MM.1S (cell line): ENCODE measurements around the gene CLCA1.

ENCODE experiments used
- DNase-seq: peaks from one replicate; pipeline ENCODE4 v3.0.0-alpha.2; 2015
- H2AFZ ChIP-seq: fragments of 300-600 bp; sonication (generic); 2 replicates; pipeline ENCODE4 v1.6.0; 2016; ENCODE audit warnings: antibody characterized with exemption, low read length
- H3F3A ChIP-seq: fragments of 300-600 bp; sonication (generic); 2 replicates; pipeline ENCODE4 v1.6.1; 2016; ENCODE audit warnings: mild to moderate bottlenecking, antibody characterized with exemption, low read length, moderate library complexity, mixed read lengths; ENCODE audit not compliant: insufficient read depth
- H3K27ac ChIP-seq: fragments of 300-600 bp; sonication (generic); 2 replicates; pipeline ENCODE4 v1.5.1; 2016; ENCODE audit warnings: mild to moderate bottlenecking, low read length
- H3K27me3 ChIP-seq: fragments of 300-600 bp; sonication (generic); replicated peaks from 2 replicates; pipeline ENCODE4 v1.6.0; 2016; ENCODE audit warnings: low read length; ENCODE audit not compliant: insufficient read depth
- H3K36me3 ChIP-seq: fragments of 300-600 bp; sonication (generic); replicated peaks from 2 replicates; pipeline ENCODE4 v1.6.1; 2016; ENCODE audit warnings: mild to moderate bottlenecking, low read length, mixed read lengths; ENCODE audit not compliant: insufficient read depth
- H3K4me1 ChIP-seq: fragments of 300-600 bp; sonication (generic); 2 replicates; pipeline ENCODE4 v1.6.1; 2016; ENCODE audit warnings: low read length, mixed read lengths
- H3K4me2 ChIP-seq: fragments of 300-600 bp; sonication (generic); 2 replicates; pipeline ENCODE4 v1.6.0; 2016; ENCODE audit warnings: low read depth, low read length
- H3K4me3 ChIP-seq: fragments of 300-600 bp; sonication (generic); 2 replicates; pipeline ENCODE4 v1.5.1; 2016; ENCODE audit warnings: low read length, mixed read lengths
- H3K79me2 ChIP-seq: fragments of 300-600 bp; sonication (generic); 2 replicates; pipeline ENCODE4 v1.6.1; 2016; ENCODE audit warnings: mixed run types, low read length, mixed read lengths
- H3K9ac ChIP-seq: fragments of 300-600 bp; sonication (generic); 2 replicates; pipeline ENCODE4 v1.6.1; 2016; ENCODE audit warnings: low read length, mixed read lengths
- H3K9me2 ChIP-seq: fragments of 300-600 bp; sonication (generic); replicated peaks from 2 replicates; pipeline ENCODE4 v1.6.1; 2016; ENCODE audit warnings: mild to moderate bottlenecking, low read length, mixed read lengths; ENCODE audit not compliant: insufficient read depth
- H3K9me3 ChIP-seq: fragments of 300-600 bp; sonication (generic); replicated peaks from 2 replicates; pipeline ENCODE4 v1.6.1; 2016; ENCODE audit warnings: mild to moderate bottlenecking, low read length, mixed read lengths; ENCODE audit not compliant: insufficient read depth
- H4K20me1 ChIP-seq: fragments of 300-600 bp; sonication (generic); 2 replicates; pipeline ENCODE4 v1.6.1; 2016; ENCODE audit warnings: mild to moderate bottlenecking, low read length, moderate library complexity, mixed read lengths; ENCODE audit not compliant: insufficient read depth
- CTCF ChIP-seq: fragments of 300-600 bp; sonication (generic); IDR thresholded peaks from 2 replicates; pipeline ENCODE4 v1.5.1; 2016; ENCODE audit warnings: antibody characterized with exemption, low read length, mixed read lengths
- EZH2 ChIP-seq: fragments of 300-600 bp; sonication (generic); optimal IDR thresholded peaks from 2 replicates; pipeline ENCODE3; 2017; ENCODE audit warnings: low read depth, mild to moderate bottlenecking, antibody characterized with exemption, low read length, mixed read lengths
- EZH2phosphoT487 ChIP-seq: fragments of 300-600 bp; sonication (generic); IDR thresholded peaks from 2 replicates; pipeline ENCODE4 v1.6.1; 2018; ENCODE audit warnings: antibody characterized with exemption, low read length

CLCA1 gene

GRCh38 chr1:86491171-86491950 is 22.6 kb downstream of the CLCA1 start:
- DNase-seq, result no peak
- Histone ChIP-seq H3K79me2 (no peaks in the 10 kb centered on the region), H3K4me1 (no peaks in the 10 kb centered on the region), H3K36me3 (no peaks in the 10 kb centered on the region), H3K27ac (no peak overlapping the region), H3K4me3 (no peak overlapping the region), H3K9me2 (no peaks in the 10 kb centered on the region), H4K20me1 (no peaks in the 10 kb centered on the region), H3F3A (no peaks in the 10 kb centered on the region), H3K9me3 (no peaks in the 10 kb centered on the region), H3K4me2 (no peak overlapping the region), H3K9ac (no peak overlapping the region), H2AFZ (no peak overlapping the region), H3K27me3 (no peaks in the 10 kb centered on the region)
- TF ChIP-seq EZH2phosphoT487 (no peak), CTCF (no peak), EZH2 (no peak)

- Histone ChIP-seq H3K36me3 (no peaks in the 10 kb centered on the region), H3K4me1 (no peaks in the 10 kb centered on the region), H3K4me3 (no peak overlapping the region), H3K9ac (no peak overlapping the region), H3K27me3 (peaks cover 8% of the 10 kb centered on the region; the same call in 1 of the 2 replicates), H3F3A (peaks cover 3% of the 10 kb centered on the region; the same call in 1 of the 2 replicates), H3K4me2 (no peak overlapping the region), H3K79me2 (no peaks in the 10 kb centered on the region), H4K20me1 (no peaks in the 10 kb centered on the region), H2AFZ (no peak overlapping the region), H3K27ac (no peak overlapping the region), H3K9me2 (no peaks in the 10 kb centered on the region), H3K9me3 (no peaks in the 10 kb centered on the region)
- TF ChIP-seq EZH2 (no peak), EZH2phosphoT487 (no peak), CTCF (no peak)
- no peak for DNase-seq
Measured at GRCh38 chr1:86498281-86498680, 29.6 kb downstream of the CLCA1 start.

GRCh38 chr1:86499987-86500593 is 31.4 kb downstream of the CLCA1 start:
- DNase-seq, result peak; percentile 84
- H3K9me3 ChIP-seq, result no peaks in the 10 kb centered on the region
- no peak overlapping the region for H2AFZ ChIP-seq
- no peak overlapping the region for H3K27ac ChIP-seq
- H3K4me1 ChIP-seq, result no peaks in the 10 kb centered on the region
- H3F3A ChIP-seq, result peaks cover 3% of the 10 kb centered on the region; the same call in 1 of the 2 replicates
- no peak overlapping the region for H3K4me2 ChIP-seq
- no peaks in the 10 kb centered on the region for H3K36me3 ChIP-seq
- no peaks in the 10 kb centered on the region for H4K20me1 ChIP-seq
- peaks cover 8% of the 10 kb centered on the region; the same call in 1 of the 2 replicates for H3K27me3 ChIP-seq
- H3K4me3 ChIP-seq, result no peak overlapping the region
- H3K79me2 ChIP-seq, result no peaks in the 10 kb centered on the region
- peak; percentile 99 for TF ChIP-seq CTCF
- TF ChIP-seq EZH2phosphoT487, result no peak
- no peak for TF ChIP-seq EZH2
- H3K9ac ChIP-seq, result no peak overlapping the region
- no peaks in the 10 kb centered on the region for H3K9me2 ChIP-seq
